Activated naive CD8-positive, alpha-beta T cell treated with anti-CD3 and anti-CD28 coated beads, Interleukin-2, amount 50 U/mL, for 16 hours (primary cell): Measurements from ENCODE around the gene HES1.
"Not testable (repeated sequence)": the region's sequence is repeated elsewhere in the genome, so short reads cannot be mapped to it uniquely, and the experiment has no call there.

ENCODE experiments used
- DNase-seq: peaks from one replicate; pipeline ENCODE4 v3.0.0-alpha.2; 2020; ENCODE audit warnings: low read depth, low spot score

The HES1 gene

GRCh38 chr3:194140520-194141414 lies 4.8 kb downstream of the HES1 start:
- DNase-seq, result no peak

DNA sequence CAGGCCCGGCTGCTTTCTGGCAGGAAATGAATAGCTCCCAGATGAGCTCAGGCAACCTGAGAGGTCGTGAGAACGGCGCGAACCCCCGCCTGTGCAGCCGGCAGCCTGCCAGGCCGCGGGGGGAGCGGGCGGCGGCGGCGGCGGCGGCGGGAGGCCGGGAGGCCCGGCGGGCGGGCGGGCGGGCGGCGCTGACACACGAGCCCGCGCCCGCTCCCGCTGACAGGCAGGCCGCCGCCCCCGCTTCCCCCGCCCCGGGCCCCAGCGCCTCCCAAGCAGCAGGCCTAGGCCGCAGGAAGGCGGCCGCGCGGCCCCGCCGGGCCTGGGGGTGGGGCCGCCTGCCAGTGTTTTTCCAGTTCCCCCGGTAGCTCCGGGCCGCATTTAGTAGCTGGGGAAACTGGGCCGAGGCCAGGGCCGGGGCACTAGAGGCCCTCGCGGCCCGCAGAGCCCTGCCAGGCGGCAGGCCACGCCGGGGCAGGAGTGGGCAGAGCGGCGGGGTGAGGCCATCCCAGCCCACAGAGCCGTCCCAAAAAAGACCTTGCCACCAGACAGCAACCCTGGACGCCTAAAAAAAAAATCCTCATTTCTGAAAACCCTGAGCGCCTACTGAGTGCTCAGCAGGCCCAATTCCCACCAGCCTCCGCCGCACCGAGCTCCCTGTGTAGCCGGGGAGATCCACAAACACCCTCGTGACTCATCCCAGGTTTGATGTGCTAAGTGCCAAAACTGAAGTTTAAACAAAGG lies 5.6 kb downstream of the HES1 start:
- no peak for DNase-seq

GRCh38 chr3:194142156-194142910 lies 6.4 kb downstream of the HES1 start:
- no peak for DNase-seq

- no peak for DNase-seq
Measured at GRCh38 chr3:194145702-194146101, 9.8 kb downstream of the HES1 start.

DNA sequence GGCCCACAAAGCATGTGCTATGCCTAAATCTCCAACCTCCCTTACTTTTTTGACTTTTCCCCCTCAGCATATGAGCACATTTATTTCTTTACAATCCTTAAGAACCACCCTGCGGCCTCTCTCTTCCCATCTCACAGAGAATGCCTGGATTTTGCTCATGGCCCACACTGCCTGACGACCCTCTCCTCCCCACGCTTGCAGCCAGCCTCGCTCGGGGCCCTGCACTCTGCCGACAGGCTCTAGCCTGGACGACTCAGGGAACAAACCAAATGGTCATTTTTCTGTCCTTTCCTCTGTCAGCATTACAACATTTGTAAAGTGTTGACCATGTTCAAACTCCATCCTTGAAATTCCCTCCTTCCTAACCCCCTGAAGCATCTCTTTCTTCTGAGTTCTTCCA lies 11.7 kb downstream of the HES1 start:
- DNase-seq, result no peak

DNA sequence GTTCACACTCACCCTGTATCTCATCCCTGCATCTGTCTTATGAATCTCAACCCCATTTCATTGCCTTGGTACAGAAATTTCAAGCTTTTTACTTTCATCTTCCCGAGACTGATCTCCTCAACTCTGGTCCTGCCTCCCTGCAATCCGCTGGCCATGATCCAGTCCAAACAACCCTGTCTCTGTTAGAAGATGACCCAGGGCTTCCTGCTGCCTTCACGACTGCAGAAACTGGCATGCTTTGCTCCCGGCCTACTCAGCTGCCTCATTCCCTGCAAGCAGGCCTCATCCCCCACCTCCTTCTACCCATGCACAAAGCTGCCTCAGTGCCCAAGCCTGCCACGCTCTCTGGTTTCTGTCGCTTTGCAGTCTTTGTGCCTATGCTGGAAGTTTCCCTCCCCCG lies 12.4 kb downstream of the HES1 start:
- DNase-seq, result no peak

- DNase-seq, result no peak
Measured at GRCh38 chr3:194150252-194150934, 14.4 kb downstream of the HES1 start.

DNA sequence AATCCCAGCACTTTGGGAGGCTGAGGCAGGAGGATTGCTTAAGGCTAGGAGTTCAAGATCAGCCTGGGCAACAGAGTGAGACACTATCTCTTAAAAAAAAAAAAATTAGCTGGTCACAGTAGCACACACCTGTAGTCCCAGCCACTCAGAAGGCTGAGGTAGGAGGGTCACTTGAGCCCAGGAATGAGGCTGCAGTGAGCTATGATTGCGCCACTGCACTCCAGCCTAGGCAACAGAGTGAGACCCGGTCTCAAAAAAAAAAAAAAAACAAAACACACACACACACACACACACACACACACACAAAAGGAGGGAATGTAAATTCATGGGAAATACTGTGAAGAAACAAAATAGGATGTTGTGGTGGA lies 15.0 kb downstream of the HES1 start:
- DNase-seq, result not testable (repeated sequence)

GRCh38 chr3:194154346-194154745 lies 18.4 kb downstream of the HES1 start:
- DNase-seq, result no peak

DNA sequence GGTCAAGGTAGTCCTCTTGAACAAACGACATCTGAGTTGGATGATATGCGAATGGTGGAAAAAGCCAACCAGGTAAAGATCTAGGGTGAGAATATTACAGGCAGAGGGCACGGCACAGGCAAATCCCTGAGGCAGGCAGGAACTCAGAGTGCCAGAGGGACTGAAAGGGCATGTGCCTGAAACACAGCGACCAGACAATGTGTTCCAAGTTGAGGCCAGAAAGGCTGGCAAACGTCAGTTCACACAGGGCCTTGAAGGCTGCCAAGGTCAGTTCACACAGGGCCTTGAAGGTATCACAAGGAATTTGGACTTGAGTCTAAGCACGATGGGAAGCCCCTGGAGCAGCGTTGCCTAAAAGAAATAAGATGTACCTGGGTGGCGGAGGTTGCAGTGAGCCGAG lies 20.1 kb downstream of the HES1 start:
- no peak for DNase-seq

DNA sequence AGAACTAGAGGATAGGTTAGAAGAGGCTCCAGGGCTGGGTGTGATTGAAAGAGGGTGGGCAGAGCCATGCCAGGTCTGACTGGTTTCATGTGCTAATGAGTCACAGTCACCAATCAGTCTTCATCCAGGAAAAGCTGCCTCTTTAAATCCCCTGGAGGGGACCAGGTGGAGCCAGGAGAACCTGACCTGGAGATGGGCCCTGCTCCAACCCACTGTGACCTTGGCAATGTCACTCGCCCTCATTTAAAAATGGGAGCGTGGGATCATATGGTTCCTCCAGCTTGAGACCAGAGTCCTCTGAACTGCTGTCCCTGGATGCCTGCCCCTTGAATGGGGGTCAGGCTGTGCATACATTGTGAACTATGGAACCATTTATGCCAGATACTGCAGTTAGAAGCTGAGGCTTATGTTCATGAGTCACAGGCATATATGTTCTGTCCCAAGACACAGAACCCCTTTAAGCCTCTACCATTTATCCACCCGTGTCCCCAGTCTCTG lies 23.0 kb downstream of the HES1 start:
- DNase-seq, result no peak

DNA sequence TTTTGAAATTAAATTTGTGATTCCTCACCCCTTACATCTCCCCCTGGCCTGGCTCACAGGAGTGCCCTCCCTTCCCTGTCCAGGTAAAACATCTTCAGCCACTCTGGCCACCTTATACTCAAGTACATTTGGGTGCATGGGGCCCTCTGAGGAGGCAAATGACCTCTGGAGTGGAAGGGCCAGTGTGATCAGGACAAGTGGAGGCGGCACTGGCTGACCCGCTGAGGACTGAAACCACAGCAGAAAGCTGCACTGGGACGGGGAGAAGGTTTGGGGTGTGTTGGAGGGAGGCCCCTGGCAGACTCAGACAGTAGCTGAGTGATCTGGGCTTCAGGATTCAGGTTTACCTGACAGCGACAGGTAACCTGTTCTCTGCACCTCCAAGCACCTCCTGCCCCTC lies 24.2 kb downstream of the HES1 start:
- DNase-seq, result no peak

DNA sequence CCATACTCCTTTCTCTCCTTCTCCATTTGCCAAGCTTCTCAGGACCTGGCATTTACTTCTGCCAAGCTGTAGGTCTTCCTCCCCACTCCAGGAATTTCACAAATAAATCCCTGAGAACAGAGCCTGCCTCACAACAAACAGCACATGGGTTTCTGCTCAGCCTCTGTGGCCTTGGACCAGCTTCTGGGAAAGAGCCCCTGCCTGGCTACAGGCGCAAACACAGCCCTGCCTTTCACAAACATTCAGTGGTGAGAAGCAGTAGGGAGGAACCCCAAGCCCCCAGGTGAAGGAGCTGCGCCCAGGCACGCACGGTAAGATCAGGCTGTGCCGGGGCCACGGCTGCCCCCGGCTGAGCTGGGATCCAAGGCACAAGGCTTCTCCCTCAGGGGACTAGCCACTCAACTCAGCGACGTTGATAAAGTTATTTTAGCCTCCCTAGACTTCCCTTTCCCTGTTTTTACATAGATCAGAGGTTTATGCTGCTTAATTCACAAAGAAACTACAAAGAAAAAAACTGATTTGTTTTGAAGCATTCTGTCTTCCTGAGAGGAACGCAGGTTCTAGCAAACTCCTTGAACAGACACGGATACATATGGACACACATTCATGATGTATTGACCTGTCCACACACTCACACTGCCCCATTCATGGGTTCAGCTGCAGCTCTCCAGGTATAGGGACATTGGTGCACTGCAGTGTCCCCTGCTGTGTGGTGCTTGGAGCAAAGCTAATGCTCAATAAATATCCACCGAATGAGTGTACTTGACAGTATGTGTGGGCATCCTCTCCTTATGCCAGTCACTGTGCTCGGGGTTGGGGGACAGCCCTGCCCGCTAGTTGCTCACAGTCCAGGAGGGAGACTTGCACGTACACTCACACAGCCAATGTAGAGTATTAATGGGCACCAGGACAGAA lies 25.4 kb downstream of the HES1 start:
- no peak for DNase-seq

DNA sequence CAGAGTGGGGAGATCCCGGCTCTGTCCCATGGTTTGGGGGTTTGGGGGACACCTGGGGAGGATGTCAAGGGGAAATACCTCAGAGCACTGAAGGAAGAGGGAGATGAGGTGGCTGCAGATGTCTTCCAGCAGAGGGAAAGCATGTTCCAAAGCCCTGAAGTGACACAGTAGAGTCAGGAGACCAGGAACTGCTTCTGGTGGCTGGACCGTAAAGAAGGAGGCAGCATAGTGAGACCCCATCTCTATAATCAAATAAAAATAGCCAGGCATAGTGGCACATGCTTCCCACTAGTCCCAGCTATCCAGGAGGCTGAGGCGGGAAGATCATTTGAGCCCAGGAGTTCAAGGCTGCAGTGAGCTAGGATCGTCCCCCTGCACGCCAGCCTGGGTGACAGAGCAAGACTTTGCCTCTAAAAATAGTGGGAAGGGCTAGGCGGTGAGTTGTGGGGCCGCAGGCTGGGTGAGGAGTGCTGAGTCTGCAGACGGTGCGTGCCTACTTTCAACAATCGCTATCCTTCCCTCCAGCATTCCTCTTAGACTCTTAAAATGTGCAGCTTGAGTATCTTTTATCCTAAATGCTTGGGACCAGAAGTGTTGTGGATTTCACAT lies 26.2 kb downstream of the HES1 start:
- no peak for DNase-seq

DNA sequence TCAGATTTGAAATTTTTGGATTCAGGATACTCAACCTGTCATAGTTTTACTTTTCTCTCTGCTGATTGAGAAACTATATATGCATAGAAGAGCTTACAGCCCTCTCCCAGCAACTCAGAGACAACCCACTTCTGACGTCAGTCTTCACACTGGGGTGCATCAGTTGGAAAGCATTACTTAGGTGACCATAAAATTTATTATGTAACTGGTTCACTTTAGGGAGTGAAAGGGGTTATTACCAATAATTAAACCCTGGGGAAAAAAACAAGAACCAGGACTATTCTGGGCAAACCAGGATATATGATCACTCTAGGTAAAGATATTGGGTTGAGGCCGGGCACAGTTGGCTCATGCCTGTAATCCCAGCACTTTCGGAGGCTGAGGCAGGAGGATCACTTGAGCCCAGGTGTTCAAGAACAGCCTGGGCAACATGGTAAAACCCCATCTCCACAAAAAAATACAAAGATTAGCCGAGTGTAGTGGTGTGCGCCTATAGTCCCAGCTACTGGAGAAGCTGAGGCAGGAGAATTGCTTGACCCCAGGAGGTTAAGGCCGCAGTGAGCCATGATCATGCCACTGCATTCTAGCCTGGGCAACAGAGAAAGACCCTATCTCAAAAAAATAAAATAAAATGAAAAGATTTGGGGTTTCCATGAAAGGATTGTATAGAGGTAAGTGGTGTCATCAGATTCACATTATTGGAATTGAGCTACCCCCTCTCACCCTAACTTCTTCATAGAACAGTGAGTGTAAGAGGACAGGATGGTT lies 27.1 kb downstream of the HES1 start:
- no peak for DNase-seq

- no peak for DNase-seq
Measured at GRCh38 chr3:194163697-194164096, 27.7 kb downstream of the HES1 start.

GRCh38 chr3:194164861-194165260 lies 28.9 kb downstream of the HES1 start:
- DNase-seq, result no peak

- no peak for DNase-seq
Measured at GRCh38 chr3:194165271-194166018, 29.5 kb downstream of the HES1 start.
